ENCODE measurements around the gene DCAF4L1. TPM values are rescaled to one million over a fixed set of nuclear protein-coding genes. Genes with fewer than 3 reads are reported as not detected.

DCAF4L1 gene
- total RNA-seq, 2 experiments from 2014 or later: 0.33 to 0.35 TPM

DNA sequence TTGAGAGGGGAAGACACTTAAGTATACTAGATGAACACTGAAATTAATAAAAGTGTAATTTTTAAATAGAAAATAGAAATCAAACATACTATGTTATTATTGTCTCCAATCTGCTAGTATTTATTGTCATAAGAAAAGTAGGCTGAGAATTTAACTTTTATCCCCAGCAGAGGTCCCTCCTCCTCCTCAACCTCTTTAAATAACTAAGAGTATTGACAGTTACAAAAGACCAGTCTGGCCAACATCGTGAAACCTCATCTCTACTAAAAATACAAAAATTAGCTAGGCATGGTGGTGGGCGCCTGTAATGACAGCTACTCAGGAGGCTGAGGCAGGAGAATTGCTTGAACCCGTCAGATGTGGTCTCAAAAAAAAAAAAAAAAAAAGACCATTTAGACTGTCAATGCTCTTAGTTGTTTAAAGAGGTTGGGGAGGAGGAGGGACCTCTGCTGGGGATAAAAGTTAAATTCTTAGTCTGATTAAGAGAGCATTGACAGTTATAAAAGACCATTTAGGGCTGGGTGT, 13.0 kb downstream of the DCAF4L1 start:
- H3K4me3 Mint-ChIP-seq: no peak overlapping the region
- H3K9me3 Mint-ChIP-seq (ENCODE audit: low read depth): no peaks in the 10 kb centered on the region
- peaks cover 9% of the 10 kb centered on the region for H3K36me3 Mint-ChIP-seq
- DNase-seq (no peak), ATAC-seq (no peak)
- CTCF ChIA-PET: no interaction called here
- H3K4me1 Mint-ChIP-seq: peaks cover 27% of the 10 kb centered on the region
- H3K27me3 Mint-ChIP-seq: no peaks in the 10 kb centered on the region
- H3K27ac Mint-ChIP-seq: no peak overlapping the region

DNA sequence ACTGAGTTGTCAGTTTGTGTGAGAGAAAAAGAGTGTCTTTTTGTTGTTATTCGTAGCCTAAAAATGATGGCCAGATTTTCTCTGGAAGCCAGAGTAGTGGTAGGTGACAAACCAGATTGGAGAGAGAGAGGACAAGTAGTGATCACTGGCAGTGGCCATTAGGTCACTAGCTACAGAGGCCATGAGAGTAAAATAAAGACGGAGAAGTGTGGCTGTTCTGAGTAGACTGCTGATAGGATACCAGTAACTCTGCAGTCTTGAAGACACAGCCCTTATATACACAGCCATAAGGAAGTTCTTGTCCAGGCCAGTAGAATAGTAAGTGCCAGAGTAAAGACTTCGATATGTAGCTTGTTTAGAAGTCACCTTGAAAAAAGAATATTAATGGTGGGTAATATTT, 16.5 kb downstream of the DCAF4L1 start:
- ATAC-seq: no peak
- no peak overlapping the region for H3K27ac Mint-ChIP-seq
- DNase-seq: no peak
- no peaks in the 10 kb centered on the region for H3K9me3 Mint-ChIP-seq (ENCODE audit: low read depth)
- peaks cover 17% of the 10 kb centered on the region for H3K36me3 Mint-ChIP-seq
- no peaks in the 10 kb centered on the region for H3K27me3 Mint-ChIP-seq
- CTCF ChIA-PET: no interaction called here
- H3K4me3 Mint-ChIP-seq: no peak overlapping the region
- H3K4me1 Mint-ChIP-seq: peaks cover 5% of the 10 kb centered on the region

DNA sequence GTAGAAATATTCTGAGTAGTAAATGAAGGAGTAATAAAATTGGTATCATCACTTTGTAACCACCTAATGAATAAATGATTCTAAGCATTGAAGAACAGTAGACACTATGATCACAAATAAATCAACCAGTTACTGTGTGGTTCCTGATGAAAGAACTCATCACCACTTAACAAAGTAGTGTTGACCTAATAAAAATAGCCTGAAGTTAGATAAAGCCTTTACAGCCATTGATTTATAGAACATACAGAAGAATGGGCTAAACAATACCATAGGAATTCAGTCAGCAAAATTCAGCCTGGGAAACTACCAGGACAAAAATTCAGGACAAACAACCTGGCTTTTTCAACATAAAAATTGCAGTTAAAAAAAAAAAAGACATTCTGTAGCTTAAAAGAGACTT, 17.8 kb downstream of the DCAF4L1 start:
- no peaks in the 10 kb centered on the region for H3K27me3 Mint-ChIP-seq
- H3K27ac Mint-ChIP-seq: no peak overlapping the region
- peaks cover 5% of the 10 kb centered on the region for H3K4me1 Mint-ChIP-seq
- ATAC-seq (no peak), DNase-seq (no peak)
- H3K36me3 Mint-ChIP-seq: peaks cover 22% of the 10 kb centered on the region
- H3K9me3 Mint-ChIP-seq (ENCODE audit: low read depth): no peaks in the 10 kb centered on the region
- H3K4me3 Mint-ChIP-seq: no peak overlapping the region
- CTCF ChIA-PET: no interaction called here

- CTCF ChIA-PET: interaction anchor here (1.4 kb wide), 1 partner anchor 18 kb away, joined by 3 read pairs; the partner anchor contains the start of gene SLC30A9
- H3K4me1 Mint-ChIP-seq: no peaks in the 10 kb centered on the region
Measured at GRCh38 chr4:42008011-42008786, 26.6 kb downstream of the DCAF4L1 start.

GRCh38 chr4:42015438-42015837, 33.9 kb downstream of the DCAF4L1 start:
- H3K9me3 Mint-ChIP-seq (ENCODE audit: low read depth): no peaks in the 10 kb centered on the region
- peaks cover 30% of the 10 kb centered on the region for H3K36me3 Mint-ChIP-seq
- no peak overlapping the region for H3K4me3 Mint-ChIP-seq
- ATAC-seq (no peak), DNase-seq (no peak)
- no peaks in the 10 kb centered on the region for H3K27me3 Mint-ChIP-seq
- no peaks in the 10 kb centered on the region for H3K4me1 Mint-ChIP-seq
- no peak overlapping the region for H3K27ac Mint-ChIP-seq
- CTCF ChIA-PET: no interaction called here

More at GRCh38 chr4:42008011-42008786, 26.6 kb downstream of the DCAF4L1 start:
- Mint-ChIP-seq H3K27ac (no peak overlapping the region), H3K27me3 (no peaks in the 10 kb centered on the region), H3K36me3 (peaks cover 54% of the 10 kb centered on the region), H3K9me3 (ENCODE audit: low read depth) (no peaks in the 10 kb centered on the region), H3K4me3 (no peak overlapping the region)
- DNase-seq: no peak
- no peak for ATAC-seq

DNA sequence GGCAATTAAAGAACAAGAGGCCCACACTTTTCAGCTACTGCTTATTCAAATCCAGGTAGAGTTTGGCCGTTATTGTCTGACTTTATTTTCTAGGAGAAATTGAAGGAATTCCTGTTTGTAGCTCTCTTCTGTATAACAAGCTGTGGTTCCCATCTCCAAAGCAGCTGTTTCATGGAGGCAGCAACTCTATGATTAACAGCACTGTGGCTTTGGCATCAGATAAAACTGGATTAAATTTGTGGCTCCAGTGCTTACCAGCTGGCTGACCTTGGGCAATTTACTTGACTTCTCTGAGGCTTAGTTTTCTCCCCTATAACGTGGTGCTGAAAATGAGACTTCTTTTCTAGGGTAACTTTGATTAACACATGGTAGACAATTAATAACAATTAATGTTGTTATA, 36.9 kb downstream of the DCAF4L1 start:
- Mint-ChIP-seq H3K36me3 (peaks cover 23% of the 10 kb centered on the region), H3K4me1 (no peaks in the 10 kb centered on the region), H3K27me3 (no peaks in the 10 kb centered on the region), H3K4me3 (no peak overlapping the region), H3K27ac (no peak overlapping the region), H3K9me3 (ENCODE audit: low read depth) (no peaks in the 10 kb centered on the region)
- no peak for DNase-seq
- ATAC-seq: no peak
- CTCF ChIA-PET: interaction anchor here (0.9 kb wide), 1 partner anchor 28 kb away, joined by 3 read pairs; the partner anchor contains the start of gene SLC30A9

Other genes starting within 250 kb of the DCAF4L1 start
- gene PHOX2B, start 233.0 kb upstream of the DCAF4L1 start, total RNA-seq: not detected
- 10 to 100 TPM; 50.1 to 68.3 TPM for gene TMEM33, start 46.3 kb upstream of the DCAF4L1 start, total RNA-seq
- gene SLC30A9, start 8.8 kb downstream of the DCAF4L1 start, total RNA-seq: 10 to 100 TPM; 31.9 to 33.9 TPM
- 1 to 10 TPM; 3.2 to 5.9 TPM for gene BEND4, start 170.9 kb downstream of the DCAF4L1 start, total RNA-seq